Stimulated activated CD8-positive, alpha-beta memory T cell treated with anti-CD3 and anti-CD28 coated beads, Interleukin-7, amount 100 ng/mL, for 1 hour (primary cell): ENCODE measurements around the gene CERCAM.
"Not testable (repeated sequence)": the region's sequence is repeated elsewhere in the genome, so short reads cannot be mapped to it uniquely, and the experiment has no call there.

Experiments
- DNase-seq, 2 donors: peaks; one replicate each; pipeline ENCODE4 v3.0.0-alpha.2; 2020; ENCODE audit warnings: low read depth in 2 of 2

The CERCAM gene

GRCh38 chr9:128416432-128417019 is 4.1 kb upstream of the CERCAM start:
- no peak for DNase-seq

- DNase-seq, result no peak
These were observed 1.4 kb upstream of the CERCAM start for GRCh38 chr9:128419061-128419925.

DNA sequence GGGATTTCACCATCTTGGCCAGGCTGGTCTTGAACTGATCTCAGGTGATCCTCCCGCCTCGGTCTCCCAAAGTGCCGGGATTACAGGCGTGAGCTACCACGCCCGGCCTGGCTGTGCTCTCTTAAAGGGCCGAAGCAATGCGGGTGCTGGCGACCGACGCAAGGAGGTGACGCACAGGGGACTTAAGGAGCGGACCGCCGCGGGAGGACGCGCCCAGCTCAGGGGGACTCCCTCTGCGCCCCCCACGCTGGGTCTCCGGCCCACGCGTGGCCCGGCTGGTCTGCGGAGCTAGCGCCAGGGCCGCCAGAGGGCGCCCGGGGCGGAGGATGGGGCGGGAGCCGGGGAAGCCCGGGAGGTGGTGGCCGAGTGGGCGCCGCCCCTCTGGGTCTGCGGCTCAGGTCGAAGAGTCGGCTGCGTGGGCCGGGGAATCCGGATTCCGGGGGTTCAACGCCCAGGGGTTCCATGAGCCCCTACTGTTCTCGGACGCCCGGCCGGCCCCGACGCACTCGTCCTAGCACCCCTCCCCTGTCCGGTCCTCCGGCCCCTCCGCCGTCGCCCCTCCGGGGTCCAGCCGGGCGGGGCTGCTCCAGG is 502 bp upstream of the CERCAM start:
- peak; percentile 39 to 46 for DNase-seq

DNA sequence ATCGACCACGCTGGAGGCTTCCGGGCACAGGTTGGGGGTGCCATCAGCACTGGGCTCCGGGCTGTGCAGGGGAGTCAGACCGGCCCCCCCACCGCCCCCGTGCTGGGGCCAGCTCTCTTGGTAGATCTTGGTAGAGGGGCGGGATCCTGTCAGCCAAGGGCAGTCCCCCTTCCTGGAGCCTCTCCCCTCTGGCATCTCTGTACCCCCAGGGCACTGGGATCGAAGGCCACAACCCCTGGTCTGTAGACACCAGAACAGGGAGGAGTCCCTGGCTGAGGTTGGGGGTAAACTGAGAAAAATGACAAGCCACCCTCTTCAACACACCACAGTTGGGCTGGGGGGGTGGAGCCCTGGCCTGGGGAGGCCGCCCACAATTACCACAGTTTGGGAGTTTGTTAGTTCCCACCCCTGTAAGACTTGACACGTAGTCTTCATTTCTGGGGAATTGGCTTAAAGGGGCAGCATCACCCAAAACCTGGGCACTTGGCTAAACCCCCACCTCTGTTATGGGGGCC is 882 bp downstream of the CERCAM start:
- no peak for DNase-seq

GRCh38 chr9:128422022-128422782 is 1.5 kb downstream of the CERCAM start:
- not testable (repeated sequence) for DNase-seq

DNA sequence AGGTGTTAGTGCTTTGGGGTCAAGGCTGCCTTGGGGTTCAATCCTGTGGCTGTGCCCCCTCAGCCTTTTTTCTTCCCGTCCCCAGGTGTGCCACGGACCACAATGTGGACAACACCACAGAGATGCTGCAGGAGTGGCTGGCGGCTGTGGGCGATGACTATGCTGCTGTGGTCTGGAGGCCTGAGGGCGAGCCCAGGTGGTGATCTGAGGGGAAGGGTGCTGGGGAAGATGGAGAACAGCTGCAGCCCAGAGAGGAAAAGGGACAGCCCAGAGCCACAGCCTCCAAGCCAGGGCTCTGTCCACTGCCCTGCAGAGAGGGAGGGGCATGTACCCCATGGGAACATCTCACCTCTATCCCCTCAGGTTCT is 2.1 kb downstream of the CERCAM start:
- DNase-seq, result no peak

- not testable (repeated sequence) for DNase-seq
These were observed 2.7 kb downstream of the CERCAM start for GRCh38 chr9:128423356-128423755.

DNA sequence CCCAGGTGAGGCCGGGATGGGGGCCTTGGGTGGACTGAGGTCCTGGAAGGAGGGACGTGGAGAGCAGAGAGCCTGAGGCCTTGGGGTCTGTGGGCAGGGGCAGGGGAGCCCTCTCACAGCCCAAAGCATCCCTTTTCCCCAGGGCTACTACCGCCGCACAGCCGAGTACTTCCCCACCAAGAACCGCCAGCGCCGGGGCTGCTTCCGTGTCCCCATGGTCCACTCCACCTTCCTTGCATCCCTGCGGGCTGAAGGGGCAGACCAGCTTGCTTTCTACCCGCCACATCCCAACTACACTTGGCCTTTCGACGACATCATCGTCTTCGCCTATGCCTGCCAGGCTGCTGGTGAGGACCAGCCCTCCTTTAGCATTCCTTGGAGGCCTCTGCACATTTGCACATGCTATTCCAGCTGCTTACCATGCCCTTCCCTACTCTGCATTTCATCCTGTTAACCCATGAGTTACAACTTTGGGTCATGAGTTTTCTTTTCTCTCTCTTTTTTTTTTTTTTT is 3.7 kb downstream of the CERCAM start:
- no peak for DNase-seq

DNA sequence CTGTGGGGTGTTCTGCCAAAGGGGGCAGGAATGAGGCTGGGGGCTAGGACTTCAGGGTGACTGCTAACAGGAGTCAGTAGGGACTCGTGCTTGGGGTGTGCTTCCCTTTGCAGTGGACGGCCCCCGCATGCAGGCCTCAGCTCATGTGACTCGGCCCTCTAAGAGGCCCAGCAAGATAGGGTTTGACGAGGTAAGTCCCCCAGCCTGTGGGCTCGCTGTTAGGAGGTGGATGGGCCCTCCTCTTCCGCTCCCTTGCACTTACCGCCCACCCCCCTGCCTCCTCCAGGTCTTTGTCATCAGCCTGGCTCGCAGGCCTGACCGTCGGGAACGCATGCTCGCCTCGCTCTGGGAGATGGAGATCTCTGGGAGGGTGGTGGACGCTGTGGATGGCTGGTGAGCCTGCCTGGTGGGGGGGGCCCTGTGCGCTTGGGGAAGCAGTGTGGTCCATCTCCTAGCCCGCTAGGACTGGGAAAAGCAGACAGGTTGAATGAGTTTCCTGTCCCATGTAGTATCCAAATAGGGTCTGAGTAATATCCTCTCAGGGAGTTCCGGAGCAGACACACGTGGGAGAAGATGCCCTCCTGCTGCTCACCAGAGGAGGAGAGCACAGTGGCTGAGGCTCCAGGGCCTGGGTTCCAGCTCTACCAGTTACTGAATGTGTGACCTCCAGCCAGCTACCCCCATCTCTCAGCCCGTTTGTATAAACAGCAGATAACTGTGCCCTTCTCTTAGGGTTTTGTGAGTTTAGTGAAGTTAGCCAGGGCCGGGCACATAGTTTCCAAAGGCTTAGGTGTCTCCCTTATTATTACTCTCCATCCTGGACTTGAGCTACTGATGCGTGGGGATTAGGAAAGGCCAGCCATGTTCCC is 8.2 kb downstream of the CERCAM start:
- no peak for DNase-seq

DNA sequence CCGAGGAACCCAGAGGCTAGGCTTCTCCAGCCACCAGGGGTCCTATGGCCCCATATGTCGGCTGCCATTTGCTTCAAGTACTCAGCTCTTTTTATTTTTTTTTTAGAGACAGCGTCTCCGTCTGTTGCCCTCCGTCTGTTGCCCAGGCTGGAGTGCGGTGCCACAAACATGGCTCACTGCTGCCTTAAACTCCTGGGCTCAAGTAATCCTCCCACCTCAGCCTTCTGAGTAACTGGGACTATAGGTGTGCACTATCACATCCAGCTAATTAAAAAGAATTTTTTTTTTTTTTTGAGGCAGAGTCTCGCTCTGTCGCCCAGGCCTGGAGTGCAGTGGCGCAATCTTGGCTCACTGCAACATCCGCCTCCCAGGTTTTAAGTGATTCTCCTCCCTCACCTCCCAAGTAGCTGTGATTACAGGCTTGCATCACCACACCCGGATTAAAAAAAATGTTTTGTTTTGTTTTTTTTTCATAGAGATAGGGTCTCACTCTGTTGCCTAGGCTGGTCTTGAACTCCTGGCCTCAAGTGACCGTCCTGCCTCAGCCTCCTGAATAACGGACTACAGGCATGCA is 8.9 kb downstream of the CERCAM start:
- no peak for DNase-seq

- no peak for DNase-seq
These were observed 10.6 kb downstream of the CERCAM start for GRCh38 chr9:128431207-128431606.

DNA sequence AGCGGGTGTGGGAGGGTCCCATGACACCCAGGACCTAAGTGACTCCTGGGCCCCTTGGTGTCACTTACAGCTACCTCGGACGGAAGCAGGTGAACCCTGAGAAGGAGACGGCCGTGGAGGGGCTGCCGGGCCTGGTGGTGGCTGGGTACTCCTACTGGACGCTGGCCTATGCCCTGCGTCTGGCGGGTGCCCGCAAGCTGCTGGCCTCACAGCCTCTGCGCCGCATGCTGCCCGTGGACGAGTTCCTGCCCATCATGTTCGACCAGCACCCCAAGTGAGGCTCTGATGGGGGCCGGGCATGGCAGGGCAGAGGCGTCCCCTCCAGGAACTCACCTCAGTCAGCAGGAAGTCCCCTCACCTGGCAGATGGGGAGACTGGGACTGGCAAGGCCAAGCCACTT is 13.7 kb downstream of the CERCAM start:
- no peak for DNase-seq

GRCh38 chr9:128435611-128436010 is 15.0 kb downstream of the CERCAM start:
- DNase-seq, result no peak

- DNase-seq, result peak; percentile 64 to 76
These were observed 17.9 kb downstream of the CERCAM start for GRCh38 chr9:128438343-128439109.

GRCh38 chr9:128439273-128439672 is 18.6 kb downstream of the CERCAM start:
- DNase-seq, result no peak

DNA sequence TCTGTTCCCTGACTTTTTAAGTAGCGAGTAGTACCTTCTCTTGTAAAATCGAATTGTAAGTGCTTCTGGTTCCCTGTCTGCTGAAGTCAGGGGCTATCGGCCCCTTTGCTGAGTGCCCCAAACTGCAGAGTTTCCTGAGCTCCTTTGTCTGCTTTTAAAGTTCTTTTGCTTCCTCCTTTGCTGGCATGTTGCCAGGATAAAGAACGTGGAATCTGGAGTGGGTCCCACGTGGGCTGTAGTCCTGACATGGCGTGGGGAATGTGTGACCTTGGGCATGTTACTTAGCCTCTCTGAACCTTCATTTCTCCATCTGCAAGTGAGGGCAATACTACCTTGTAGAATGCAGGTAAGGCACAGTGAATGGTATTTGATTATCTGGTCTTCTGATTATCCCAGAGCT is 21.5 kb downstream of the CERCAM start:
- no peak for DNase-seq

GRCh38 chr9:128446505-128446904 is 25.8 kb downstream of the CERCAM start:
- DNase-seq, result not testable (repeated sequence)

GRCh38 chr9:128448746-128449145 is 28.1 kb downstream of the CERCAM start:
- DNase-seq, result no peak

- DNase-seq, result no peak
These were observed 34.3 kb downstream of the CERCAM start for GRCh38 chr9:128454991-128455390.
